Esophagus mucosa (tissue), 1 donor: ENCODE results near the gene TMEM207. TPM values are rescaled to one million over a fixed set of nuclear protein-coding genes. Genes with fewer than 3 reads are reported as not detected.

Source experiments
- ATAC-seq: fragments of 200-7000 bp; cut with Tn5 transposase; one replicate; pipeline ENCODE4 v1.9.1; 2020
- total RNA-seq: library from RNA; stranded (reverse); gene quantifications from one replicate; pipeline ENCODE4 v1.2.4, GENCODE V29; 2023
- donor health status: DM: yes; HTN: yes; CAD: no.

TMEM207 gene
- total RNA-seq, 1 donor from 2014 or later, result not detected

- ATAC-seq, result no peak
Measured at GRCh38 chr3:190444006-190444405, 5.7 kb downstream of the TMEM207 start.

- ATAC-seq, result no peak
Measured at GRCh38 chr3:190443257-190443656, 6.4 kb downstream of the TMEM207 start.

GRCh38 chr3:190442240-190442639 lies 7.5 kb downstream of the TMEM207 start:
- no peak for ATAC-seq

- no peak for ATAC-seq
Measured at GRCh38 chr3:190436331-190436730, 13.4 kb downstream of the TMEM207 start.

- no peak for ATAC-seq
Measured at GRCh38 chr3:190435618-190436017, 14.1 kb downstream of the TMEM207 start.

- ATAC-seq, result no peak
Measured at GRCh38 chr3:190433626-190434025, 16.1 kb downstream of the TMEM207 start.

- ATAC-seq, result peak; percentile 48
Measured at GRCh38 chr3:190432216-190432615, 17.5 kb downstream of the TMEM207 start.

GRCh38 chr3:190430906-190431305 lies 18.8 kb downstream of the TMEM207 start:
- no peak for ATAC-seq

- ATAC-seq, result no peak
Measured at GRCh38 chr3:190429681-190430080, 20.0 kb downstream of the TMEM207 start.

GRCh38 chr3:190426806-190427507 lies 22.7 kb downstream of the TMEM207 start:
- no peak for ATAC-seq

- no peak for ATAC-seq
Measured at GRCh38 chr3:190425833-190426232, 23.9 kb downstream of the TMEM207 start.

GRCh38 chr3:190424478-190425439 lies 24.9 kb downstream of the TMEM207 start:
- peak; percentile 74 for ATAC-seq

GRCh38 chr3:190424108-190424477 lies 25.6 kb downstream of the TMEM207 start:
- ATAC-seq, result no peak

GRCh38 chr3:190414297-190414696 lies 35.4 kb downstream of the TMEM207 start:
- no peak for ATAC-seq

- peak; percentile 82 for ATAC-seq
Measured at GRCh38 chr3:190404715-190405114, 45.0 kb downstream of the TMEM207 start.

- ATAC-seq, result no peak
Measured at GRCh38 chr3:190401963-190402362, 47.7 kb downstream of the TMEM207 start.

GRCh38 chr3:190399677-190400076 lies 50.0 kb downstream of the TMEM207 start:
- ATAC-seq, result no peak

GRCh38 chr3:190397889-190398288 lies 51.8 kb downstream of the TMEM207 start:
- no peak for ATAC-seq

GRCh38 chr3:190396001-190396400 lies 53.7 kb downstream of the TMEM207 start:
- no peak for ATAC-seq

GRCh38 chr3:190388703-190389102 lies 61.0 kb downstream of the TMEM207 start:
- ATAC-seq, result no peak

- ATAC-seq, result no peak
Measured at GRCh38 chr3:190387578-190388213, 62.0 kb downstream of the TMEM207 start, which contains the start of gene CLDN16. TSS of gene CLDN16 (plus strand) at chr3:190388163. CDS start at chr3:190388330, 167 bp downstream.

GRCh38 chr3:190385731-190386688 lies 63.7 kb downstream of the TMEM207 start:
- ATAC-seq, result peak; percentile 93
